ENCODE measurements around the gene ZSWIM5. TPM values are rescaled to one million over a fixed set of nuclear protein-coding genes. Genes with fewer than 3 reads are reported as not detected.
"Not testable (repeated sequence)": the region's sequence is repeated elsewhere in the genome, so short reads cannot be mapped to it uniquely, and the experiment has no call there.

The ZSWIM5 gene
- total RNA-seq, 1 experiment from 2014 or later: 0.16 TPM

DNA sequence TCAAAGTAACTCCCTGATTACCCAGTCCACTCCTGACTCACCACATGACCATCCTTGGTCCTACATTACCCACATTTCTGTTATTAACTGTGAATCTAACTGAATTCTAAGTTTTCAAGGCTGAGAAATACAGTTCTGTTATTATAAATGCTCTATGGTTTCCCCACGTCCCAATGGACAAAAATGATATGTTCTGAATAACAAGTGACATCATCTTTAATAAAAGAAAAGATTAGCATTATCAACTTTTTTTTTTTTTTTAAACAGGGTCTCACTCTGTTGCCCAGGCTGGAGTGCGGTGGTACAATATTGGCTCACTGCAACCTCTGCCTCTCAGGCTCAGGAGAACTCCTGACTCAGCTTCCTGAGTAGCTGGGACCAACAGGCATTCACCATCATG, 59.6 kb downstream of the ZSWIM5 start:
- DNase-seq (ENCODE audit: low spot score): no peak

DNA sequence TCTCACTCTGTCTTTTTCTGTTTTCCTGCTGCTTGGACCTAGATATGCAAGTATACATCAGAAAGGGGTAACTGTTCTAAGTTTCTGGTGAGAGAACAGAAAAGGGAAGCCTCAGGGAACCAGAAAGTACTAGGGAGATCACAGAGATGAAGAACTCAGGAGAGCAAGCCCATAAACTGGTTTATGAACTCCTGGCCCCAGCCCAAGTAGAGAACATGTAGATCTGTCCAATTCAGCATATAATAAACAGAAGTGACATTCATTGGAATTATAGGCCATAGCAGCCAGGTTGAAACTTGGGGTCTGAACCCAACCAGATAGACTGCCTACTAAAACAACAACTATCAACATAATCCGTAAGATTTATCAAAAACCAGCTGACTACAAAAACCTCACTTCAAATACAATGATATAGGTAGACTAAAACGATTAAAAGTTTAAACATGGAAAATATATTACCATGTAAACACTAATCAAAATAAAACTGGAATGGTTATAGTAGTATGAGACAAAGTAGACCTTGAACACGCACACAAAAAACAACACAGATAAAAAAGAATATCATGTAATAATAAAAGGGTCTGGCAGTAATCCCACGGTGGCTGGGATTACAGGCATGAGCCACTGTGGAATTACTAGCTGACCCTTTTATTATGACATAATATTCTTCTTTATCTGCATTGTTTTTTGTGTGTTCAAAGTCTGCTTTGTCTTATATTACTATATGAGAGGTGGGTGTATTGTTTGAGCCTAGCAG, 65.0 kb downstream of the ZSWIM5 start:
- DNase-seq (ENCODE audit: low spot score): no peak

DNA sequence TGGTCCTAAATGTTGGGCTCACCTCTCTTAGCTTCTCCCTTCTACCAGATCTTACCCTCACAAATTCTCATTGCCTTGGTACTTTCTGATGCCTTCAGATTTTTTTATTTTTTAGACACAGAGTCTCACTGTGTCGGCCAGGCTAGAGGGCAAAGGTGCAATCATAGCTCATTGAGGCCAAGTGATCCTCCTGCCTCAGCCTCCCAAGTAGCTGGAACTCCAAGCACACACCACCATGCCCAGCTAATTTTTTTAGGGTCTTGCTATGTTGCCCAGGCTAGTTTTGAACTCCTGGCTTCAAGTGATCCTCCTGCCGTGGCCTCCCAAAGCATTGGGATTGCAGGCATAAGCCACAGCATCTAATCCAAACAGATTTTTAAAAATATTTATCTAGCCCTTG, 69.4 kb downstream of the ZSWIM5 start:
- DNase-seq (ENCODE audit: low spot score): no peak

DNA sequence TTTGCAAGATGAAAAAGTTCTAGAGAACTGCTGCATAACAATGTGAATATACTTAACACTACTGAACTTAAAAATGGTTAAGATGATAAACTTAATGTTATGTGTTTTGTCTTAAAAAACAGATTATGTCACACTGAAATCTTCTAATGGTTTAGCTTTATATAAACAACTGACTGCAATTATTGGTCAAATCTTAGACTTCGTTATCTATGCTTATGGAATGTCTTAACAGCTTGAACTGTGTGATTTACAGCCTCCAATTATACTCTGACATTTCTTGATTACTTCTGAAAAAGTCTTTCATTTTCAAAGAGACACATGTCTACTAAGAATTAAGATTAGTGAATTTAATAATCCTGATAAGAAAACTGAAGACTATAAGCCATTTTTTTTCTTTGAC, 71.1 kb downstream of the ZSWIM5 start:
- no peak for DNase-seq (ENCODE audit: low spot score)

DNA sequence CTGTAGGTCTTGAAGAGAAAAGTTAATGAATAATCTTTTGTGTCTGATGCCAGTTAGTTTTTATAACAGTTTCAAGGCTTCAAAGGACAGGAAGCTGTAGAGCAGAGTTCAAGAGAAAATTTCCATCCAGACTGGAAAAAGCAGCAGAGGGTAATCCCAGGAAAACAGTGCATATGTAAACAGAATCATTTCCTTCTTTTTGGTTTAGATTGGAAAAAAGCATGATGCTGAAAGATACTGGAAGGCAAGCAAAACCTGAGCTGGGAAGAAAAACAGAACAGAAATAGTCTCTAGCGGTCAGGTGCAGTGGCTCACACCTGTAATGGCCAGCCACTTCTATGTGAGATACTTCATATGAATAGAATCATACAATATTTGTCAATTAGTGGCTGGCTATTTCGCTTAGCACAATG, 71.9 kb downstream of the ZSWIM5 start:
- DNase-seq (ENCODE audit: low spot score): no peak

DNA sequence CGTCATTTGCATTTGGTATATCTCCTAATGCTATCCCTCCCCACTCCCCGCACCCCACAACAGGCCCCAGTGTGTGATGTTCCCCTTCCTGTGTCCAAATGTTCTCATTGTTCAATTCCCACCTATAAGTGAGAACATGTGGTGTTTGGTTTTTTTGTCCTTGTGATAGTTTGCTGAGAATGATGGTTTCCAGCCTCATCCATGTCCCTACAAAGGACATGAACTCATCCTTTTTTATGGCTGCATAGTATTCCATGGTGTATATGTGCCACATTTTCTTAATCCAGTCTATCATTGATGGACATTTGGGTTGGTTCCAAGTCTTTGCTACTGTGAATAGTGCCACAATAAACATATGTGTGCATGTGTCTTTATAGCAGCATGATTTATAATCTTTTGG, 73.7 kb downstream of the ZSWIM5 start:
- DNase-seq (ENCODE audit: low spot score): not testable (repeated sequence)

DNA sequence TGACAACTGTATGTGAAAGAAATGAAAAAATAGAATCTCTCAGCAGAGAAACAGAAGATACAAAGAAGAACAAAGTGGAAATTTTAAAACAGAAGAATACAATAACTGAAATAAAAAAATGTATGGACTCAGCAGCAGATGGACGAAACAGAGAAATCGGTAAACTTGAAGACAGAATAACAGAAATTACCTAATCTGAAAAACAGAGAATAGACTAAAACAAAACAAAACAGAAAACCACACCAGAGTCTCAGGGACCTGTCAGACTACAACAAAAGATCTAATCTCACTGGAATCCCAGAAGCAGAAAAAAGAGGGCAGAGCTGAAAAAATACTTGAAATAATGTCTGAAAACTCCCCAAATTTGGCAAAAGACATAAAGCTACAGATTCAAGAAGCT, 83.0 kb downstream of the ZSWIM5 start:
- DNase-seq (ENCODE audit: low spot score): no peak

DNA sequence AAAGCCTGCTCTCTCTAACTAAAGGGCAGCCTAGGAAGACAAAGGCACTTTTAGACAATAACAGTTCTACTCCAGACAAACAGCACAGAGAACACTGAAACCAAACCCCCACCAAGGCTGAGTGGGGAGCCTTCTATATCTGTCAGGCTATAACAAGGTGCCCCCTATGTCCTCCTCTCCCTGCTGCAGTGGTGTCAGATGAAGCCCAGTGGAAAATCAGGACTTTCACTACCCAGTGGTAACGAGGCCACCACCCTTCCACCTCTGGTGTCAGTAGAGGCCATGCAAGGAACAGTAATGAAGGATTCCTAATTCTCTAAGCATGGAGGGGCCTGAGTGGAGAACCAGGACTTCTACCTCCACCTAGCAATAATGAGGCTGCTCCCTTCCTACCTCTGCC, 83.7 kb downstream of the ZSWIM5 start:
- no peak for DNase-seq (ENCODE audit: low spot score)

DNA sequence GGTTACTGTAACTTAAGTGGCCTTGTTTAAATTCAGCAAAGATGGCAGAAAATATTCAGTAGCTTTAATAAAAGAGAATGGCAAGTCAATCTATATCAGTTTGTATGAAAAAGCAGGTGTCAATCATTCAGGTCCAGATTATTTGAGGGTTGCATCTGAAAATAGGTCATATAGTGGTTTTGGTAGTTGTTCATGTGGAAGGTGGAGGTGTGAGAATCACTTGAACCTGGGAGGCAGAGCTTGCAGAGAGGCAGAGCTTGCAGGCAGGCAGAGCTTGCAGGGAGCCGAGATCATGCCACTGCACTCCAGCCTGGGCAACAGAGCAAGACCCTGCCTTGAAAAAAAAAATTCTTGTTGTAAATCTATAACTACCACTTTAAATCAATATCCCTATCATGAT, 88.6 kb downstream of the ZSWIM5 start:
- no peak for DNase-seq (ENCODE audit: low spot score)

DNA sequence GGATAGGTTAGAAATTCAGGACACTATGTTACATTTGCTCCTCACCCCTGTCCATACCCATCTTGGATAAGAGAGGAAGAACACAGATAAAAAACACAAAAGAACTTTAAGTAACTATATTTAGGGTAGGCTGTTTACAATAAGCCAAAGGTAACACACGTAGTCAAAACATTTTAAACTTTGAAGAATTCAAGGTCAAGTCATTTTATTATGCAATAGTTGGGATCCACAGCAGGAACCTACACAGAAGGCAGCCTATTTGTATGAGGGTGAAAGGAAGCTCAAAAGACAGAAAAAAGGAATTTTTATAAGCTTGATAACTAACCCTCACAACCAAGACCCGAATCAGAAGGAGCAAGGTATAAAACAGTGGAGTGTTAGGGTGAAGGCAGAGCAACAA, 89.6 kb downstream of the ZSWIM5 start:
- DNase-seq (ENCODE audit: low spot score): no peak

DNA sequence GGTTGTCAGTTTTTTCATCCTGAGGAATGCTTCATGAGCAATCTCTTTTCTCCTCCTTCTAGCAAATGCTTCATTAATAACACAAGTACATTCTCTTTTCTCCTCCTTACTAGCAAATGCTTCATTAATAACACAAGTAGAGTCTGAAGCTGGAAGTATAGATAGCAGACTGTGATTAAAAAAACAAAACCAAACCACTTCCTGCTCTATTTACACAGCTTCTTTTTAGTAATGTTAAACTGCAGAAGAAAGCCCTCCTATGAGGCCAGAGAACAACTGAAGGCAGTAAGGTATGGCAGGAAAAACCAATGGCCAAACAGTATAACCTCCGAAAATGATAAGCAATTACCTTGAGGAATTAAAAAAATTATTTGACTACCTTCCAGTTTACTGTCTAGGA, 90.1 kb downstream of the ZSWIM5 start:
- no peak for DNase-seq (ENCODE audit: low spot score)

DNA sequence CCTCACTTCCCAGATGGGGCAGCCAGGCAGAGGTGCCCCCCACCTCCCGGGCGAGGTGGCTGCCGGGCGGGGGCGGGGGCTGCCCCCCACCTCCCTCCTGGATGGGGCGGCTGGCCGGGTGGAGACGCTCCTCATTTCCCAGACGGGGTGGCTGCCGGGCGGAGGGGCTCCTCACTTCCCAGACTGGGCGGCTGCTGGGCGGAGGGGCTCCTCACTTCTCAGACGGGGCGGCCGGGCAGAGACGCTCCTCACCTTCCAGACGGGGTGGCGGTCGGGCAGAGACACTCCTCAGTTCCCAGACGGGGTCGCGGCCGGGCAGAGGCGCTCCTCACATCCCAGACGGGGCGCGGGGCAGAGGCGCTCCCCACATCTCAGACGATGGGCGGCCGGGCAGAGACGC, 91.2 kb downstream of the ZSWIM5 start:
- DNase-seq (ENCODE audit: low spot score): not testable (repeated sequence)

DNA sequence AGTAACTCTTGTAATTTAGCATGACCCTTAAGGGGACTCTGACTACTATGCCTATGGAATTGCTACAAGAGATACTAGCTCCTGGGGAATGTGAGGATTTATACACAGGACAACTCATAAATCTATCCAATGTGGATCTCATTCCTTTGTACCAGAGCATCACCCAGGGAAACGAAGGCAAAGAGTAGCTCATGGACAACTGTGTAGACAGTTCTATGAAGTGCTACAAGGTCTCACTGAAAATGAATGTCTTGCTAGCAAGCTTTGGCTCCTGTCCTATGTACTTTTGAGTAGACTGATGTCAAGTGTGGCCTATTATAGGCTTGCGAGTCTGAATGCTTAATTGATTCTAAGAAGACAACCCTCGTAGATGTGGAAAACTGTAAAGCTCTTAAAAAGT, 93.7 kb downstream of the ZSWIM5 start:
- no peak for DNase-seq (ENCODE audit: low spot score)

DNA sequence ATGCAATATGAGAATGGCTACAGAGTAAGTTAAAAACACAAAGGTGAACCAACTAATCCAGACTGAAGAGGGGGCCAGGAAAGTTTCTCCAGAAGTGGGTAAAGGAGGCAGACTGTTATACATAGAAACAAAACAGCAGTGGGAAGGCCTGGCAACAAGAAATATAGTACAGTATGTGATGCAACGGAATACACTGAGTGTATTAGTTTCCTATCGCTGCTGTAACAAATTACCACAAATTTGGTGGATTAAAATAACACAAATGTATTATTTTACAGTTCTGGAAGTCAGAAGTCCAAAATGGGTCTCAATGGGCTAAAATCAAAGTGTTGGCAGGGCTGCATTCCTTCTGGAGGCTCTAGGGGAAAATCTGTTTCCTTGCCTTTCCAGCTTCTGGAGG, 95.2 kb downstream of the ZSWIM5 start:
- DNase-seq (ENCODE audit: low spot score): no peak

DNA sequence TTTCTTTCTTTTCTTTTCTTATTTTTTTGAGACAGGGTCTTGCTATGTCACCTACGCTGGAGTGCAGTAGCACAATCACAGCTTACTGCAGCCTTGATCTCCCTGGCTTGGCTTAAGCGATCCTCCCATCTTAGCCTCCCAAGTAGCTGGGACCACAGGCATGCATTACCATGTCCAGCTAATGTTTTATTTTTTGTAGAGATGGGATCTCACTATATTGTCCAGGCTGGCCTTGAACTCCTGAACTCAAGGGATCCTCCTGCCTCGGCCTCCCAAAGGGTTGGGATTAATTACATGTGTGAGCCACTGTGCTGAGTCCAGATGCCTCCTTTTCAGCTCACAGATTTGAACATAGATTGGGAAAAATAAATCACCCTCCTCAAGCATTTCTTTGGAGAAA, 98.6 kb downstream of the ZSWIM5 start:
- no peak for DNase-seq (ENCODE audit: low spot score)

DNA sequence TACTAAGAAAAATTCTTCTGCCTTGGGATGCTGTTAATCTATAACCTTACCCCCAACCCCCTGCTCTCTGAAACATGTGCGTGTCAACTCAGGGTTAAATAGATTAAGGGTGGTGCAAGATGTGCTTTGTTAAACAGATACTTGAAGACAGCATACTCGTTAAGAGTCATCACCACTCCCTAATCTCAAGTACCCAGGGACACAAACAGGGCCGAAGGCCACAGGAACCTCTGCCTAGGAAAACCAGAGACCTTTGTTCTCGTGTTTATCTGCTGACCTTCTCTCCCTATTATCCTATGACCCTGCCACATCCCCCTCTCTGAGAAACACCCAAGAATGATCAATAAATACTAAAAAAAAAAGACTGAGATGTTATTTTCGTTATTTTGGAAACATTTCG, 99.5 kb downstream of the ZSWIM5 start:
- not testable (repeated sequence) for DNase-seq (ENCODE audit: low spot score)

DNA sequence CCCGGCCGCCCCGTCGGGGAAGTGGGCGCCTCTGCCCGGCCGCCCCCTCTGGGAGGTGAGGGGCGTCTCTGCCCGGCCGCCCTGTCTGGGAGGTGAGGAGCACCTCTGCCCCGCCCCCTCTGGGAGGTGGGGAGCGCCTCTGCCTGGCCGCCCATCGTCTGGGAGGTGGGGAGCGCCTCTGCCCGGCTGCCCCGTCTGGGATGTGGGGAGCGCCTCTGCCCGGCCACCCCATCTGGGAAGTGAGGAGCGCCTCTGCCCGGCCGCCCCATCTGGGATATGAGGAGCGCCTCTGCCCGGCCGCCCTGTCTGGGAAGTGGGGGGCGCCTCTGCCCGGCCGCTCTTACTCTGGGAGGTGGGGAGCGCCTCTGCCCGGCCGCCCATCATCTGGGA, 100.3 kb downstream of the ZSWIM5 start:
- DNase-seq (ENCODE audit: low spot score): not testable (repeated sequence)

DNA sequence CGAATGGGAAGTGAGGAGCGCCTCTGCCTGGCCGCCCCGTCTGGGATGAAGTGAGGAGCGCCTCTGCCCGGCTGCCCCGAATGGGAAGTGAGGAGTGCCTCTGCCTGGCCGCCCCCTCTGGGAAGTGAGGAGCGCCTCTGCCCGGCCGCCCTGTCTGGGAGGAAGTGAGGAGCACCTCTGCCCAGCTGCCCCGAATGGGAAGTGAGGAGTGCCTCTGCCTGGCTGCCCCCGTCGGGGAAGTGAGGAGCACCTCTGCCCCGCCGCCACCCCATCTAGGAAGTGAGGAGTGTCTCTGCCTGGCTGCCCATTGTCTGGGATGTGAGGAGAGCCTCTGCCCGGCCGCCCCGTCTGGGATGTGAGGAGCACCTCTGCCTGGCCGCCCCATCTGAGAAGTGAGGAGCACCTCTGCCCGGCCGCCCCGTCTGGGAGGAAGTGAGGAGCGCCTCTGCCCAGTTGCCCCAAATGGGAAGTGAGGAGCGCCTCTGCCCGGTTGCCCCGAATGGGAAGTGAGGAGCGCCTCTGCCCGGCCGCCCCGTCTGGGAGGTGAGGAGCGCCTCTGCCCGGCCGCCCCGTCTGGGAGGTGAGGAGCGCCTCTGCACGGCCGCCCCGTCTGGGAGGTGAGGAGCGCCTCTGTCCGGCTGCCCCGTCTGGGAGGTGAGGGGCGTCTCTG, 100.8 kb downstream of the ZSWIM5 start:
- not testable (repeated sequence) for DNase-seq (ENCODE audit: low spot score)

DNA sequence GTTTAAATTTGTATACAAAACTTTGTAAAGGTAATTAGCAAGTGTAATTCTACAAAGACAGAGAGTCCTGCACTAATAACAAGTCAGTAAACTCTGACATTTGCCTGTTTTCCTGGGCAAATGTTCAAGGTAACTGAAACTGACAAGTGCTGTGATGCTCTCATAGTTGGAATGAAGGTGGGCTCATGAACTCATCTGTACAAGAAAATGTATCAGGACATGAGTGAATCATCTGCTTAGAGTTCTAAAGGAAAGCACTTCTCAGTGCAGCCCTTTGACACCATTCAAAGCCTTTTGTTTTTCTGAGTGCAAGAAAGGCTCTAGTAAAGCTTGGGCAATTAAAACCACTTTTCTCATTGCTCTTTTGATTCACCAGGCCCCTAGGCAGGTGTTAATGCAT, 102.9 kb downstream of the ZSWIM5 start:
- DNase-seq (ENCODE audit: low spot score): no peak

DNA sequence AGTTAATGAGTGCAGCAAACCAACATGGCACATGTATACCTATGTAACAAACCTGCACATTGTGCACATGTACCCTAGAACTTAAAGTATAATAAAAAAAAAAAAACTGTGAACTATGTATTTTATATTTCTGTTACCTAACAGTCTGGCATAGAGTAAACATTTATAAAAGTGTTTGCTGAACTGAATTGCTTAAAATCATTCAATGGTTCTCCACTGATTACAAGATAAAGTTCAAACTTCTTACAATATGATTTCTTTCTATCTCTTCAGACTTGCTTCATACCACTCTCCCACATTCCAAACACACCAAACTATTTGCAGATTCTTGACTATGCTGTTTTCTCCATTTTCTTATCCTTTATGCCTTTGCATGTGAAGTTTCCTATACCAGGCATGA, 104.5 kb downstream of the ZSWIM5 start:
- no peak for DNase-seq (ENCODE audit: low spot score)

DNA sequence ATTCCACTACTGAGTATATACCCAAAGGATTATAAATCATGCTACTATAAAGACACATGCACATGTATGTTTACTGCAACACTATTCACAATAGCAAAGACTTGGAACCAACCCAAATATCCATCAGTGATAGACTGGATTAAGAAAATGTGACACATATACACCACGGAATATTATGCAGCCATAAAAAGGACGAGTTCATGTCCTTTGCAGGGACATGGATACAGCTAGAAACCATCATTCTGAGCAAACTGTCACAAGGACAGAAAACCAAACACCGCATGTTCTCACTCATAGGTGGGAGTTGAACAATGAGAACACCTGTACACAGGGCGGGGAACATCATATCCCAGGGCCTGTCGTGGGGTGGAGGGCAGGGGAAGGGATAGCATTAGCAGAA, 104.9 kb downstream of the ZSWIM5 start:
- DNase-seq (ENCODE audit: low spot score): not testable (repeated sequence)

DNA sequence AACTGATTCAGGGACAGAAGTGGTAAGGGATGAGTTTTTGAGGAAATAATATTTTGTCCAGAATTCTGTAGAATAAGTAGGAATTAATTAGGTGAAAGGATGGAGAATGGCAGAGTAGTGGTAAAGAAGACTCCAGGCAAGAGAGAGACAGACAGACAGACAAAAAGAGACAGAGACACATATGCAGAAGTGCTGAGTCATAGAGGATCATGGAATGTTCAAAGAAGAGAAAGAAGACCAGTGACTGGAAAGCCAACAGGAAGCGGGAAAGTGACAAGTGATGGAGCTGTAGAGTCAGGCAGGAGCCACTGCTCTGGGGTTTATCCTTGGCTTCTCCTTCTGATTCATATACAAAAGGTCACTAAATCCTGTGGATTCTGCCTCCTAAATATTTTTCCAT, 108.5 kb downstream of the ZSWIM5 start:
- DNase-seq (ENCODE audit: low spot score): peak; percentile 21

DNA sequence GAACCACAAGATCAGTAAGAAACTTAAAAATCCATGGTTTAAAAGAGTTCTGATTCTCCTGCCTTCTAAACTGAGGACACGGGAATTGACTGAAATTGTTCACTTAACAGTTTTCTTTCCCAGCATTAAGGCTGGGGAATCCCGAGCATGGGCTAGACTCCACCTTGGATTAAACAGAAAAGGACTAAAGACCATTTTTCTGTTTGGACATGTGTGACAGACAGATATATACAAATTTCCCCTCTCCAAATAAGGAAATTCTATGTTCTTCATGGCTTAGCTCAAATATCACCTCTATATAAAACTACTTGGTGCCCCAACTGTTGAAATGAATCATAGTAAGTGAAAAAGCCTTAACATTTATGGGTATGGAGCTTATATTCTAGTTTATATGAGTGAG, 109.3 kb downstream of the ZSWIM5 start:
- no peak for DNase-seq (ENCODE audit: low spot score)

DNA sequence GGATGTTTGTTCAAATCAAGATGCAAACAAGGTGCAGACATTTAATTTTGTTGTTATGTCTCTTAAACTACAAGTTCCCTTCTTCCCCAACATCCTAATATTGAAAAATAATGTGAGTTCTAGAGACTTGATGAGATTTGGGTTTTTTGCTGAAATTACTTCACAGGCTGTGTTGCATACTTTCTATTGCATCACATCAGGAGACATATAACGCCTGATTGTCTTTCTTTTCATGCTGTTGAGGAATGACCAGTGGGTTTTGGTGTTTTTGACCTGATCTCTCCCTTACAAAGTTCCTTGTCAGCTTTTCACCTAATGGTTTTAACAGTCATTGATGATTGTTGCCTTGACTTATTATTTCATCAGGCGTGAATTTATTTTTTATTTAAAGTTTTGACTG, 111.0 kb downstream of the ZSWIM5 start:
- DNase-seq (ENCODE audit: low spot score): no peak

Data from A172 (cell line).